ENCODE data around the gene ZKSCAN1.

The ZKSCAN1 gene

DNA sequence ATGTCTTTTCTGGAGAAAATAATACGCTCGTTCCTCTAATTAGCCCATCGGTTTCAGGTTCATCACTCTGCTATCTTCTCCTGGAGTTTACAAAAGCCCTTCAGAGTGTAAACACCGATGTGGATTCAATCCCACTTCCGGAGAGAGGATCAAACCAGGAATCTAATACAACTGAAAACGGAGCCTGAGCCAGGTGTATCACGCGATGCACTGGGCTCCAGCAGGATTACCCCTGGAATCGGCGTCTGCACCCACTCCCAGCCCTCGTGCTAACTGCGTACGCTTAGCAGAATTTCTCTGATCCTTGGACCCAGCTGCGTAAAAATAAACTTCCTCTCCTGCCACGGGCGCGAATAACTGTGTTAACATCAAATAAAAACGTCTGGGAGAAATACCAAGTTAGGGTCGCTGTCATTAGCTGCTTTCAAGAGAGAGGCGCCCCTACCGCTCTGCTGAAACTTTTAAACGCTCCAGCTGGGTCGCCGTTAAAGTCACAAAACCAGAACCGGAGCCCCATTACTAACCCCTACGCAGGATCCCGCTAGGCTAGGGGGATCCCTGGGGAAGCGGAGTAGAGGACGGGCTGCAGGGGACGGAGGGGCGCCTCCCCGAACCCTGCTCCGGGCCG, 65.6 kb downstream of the ZKSCAN1 start:
- no peaks in the 10 kb centered on the region for H4K20me1 ChIP-seq (ENCODE audit: insufficient read depth, low read length)
- H3K9ac ChIP-seq (ENCODE audit: low read length) = peak overlapping the region; percentile 70
- peak overlapping the region; percentile 75 for H3K4me3 ChIP-seq (ENCODE audit: low read depth, low read length, poor library complexity, severe bottlenecking)
- H2AFZ ChIP-seq (ENCODE audit: low read length) = no peak overlapping the region
- no peaks in the 10 kb centered on the region for H3K9me3 ChIP-seq (ENCODE audit: low read length)
- peaks cover 20% of the 10 kb centered on the region for H3K4me1 ChIP-seq (ENCODE audit: insufficient read depth, low read length, severe bottlenecking)
- peaks cover 31% of the 10 kb centered on the region for H3K36me3 ChIP-seq (ENCODE audit: insufficient read depth, low read length)
- peak overlapping the region; percentile 4 for H3K27ac ChIP-seq (ENCODE audit: low read depth, low read length, poor library complexity, severe bottlenecking)
- no peaks in the 10 kb centered on the region for H3K9me2 ChIP-seq (ENCODE audit: low read depth, low read length)
- no peaks in the 10 kb centered on the region for H3K27me3 ChIP-seq (ENCODE audit: insufficient read depth, low read length)
- peak overlapping the region; percentile 76 for H3K4me2 ChIP-seq (ENCODE audit: low read length)
- peaks cover 10% of the 10 kb centered on the region; the same call in 1 of the 2 replicates for H3F3A ChIP-seq (ENCODE audit: insufficient read depth, low read length)
- TF ChIP-seq EZH2 (IDR thresholded peaks at IDR 0.05; ENCODE audit: borderline replicate concordance, low read length) = no peak
- TF ChIP-seq, protein P1, sequence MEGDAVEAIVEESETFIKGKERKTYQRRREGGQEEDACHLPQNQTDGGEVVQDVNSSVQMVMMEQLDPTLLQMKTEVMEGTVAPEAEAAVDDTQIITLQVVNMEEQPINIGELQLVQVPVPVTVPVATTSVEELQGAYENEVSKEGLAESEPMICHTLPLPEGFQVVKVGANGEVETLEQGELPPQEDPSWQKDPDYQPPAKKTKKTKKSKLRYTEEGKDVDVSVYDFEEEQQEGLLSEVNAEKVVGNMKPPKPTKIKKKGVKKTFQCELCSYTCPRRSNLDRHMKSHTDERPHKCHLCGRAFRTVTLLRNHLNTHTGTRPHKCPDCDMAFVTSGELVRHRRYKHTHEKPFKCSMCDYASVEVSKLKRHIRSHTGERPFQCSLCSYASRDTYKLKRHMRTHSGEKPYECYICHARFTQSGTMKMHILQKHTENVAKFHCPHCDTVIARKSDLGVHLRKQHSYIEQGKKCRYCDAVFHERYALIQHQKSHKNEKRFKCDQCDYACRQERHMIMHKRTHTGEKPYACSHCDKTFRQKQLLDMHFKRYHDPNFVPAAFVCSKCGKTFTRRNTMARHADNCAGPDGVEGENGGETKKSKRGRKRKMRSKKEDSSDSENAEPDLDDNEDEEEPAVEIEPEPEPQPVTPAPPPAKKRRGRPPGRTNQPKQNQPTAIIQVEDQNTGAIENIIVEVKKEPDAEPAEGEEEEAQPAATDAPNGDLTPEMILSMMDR (IDR thresholded peaks at IDR 0.05; ENCODE audit: low read length) = no peak
- H3K79me2 ChIP-seq (ENCODE audit: insufficient read depth, low read length) = peaks cover 6% of the 10 kb centered on the region

DNA sequence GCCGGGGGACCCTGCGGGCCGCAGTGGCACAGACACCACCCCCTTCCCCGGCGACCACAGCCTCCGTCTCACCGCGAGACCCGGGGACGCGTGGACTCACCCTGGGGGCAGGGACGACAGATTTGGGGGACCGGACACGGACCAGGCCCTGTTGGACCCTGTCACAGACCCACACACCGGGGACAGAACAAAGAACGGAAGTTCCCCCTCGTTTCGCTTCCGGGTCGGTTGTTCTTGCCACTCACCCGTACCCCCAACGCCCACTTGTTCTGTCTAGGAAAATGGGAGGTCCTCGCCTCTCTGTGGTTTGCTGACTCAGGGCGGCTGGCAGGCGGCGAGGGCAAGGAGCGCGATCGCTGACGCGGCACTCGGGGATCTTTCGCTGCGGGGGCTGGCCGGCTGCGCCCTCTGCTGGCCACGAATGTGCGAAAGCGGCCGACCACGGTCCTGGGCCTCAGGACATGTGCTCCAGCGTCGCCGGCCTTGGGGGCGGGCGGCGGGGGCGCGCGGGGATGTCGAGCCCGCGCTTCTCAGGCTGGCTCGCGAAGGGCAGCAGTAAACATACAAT, 66.2 kb downstream of the ZKSCAN1 start, which contains the start of gene ZNF3:
Gene ZNF3 (minus strand): TSS at position 189 of the 568 bp plus-strand sequence. CDS start 4,366 bp downstream, outside the sequence.
- Histone ChIP-seq H4K20me1 (ENCODE audit: insufficient read depth, low read length) (no peaks in the 10 kb centered on the region), H3K27me3 (ENCODE audit: insufficient read depth, low read length) (no peaks in the 10 kb centered on the region), H3K4me3 (ENCODE audit: low read depth, low read length, poor library complexity, severe bottlenecking) (peak within 1 kb of the TSS; percentile 75), H3F3A (ENCODE audit: insufficient read depth, low read length) (peaks cover 10% of the 10 kb centered on the region; the same call in 1 of the 2 replicates), H2AFZ (ENCODE audit: low read length) (no peak within 1 kb of the TSS), H3K9ac (ENCODE audit: low read length) (peak within 1 kb of the TSS; percentile 70), H3K9me2 (ENCODE audit: low read depth, low read length) (no peaks in the 10 kb centered on the region), H3K27ac (ENCODE audit: low read depth, low read length, poor library complexity, severe bottlenecking) (peak within 1 kb of the TSS; percentile 66), H3K9me3 (ENCODE audit: low read length) (no peaks in the 10 kb centered on the region), H3K4me1 (ENCODE audit: insufficient read depth, low read length, severe bottlenecking) (peaks cover 20% of the 10 kb centered on the region), H3K79me2 (ENCODE audit: insufficient read depth, low read length) (peaks cover 6% of the 10 kb centered on the region), H3K4me2 (ENCODE audit: low read length) (peak within 1 kb of the TSS; percentile 76), H3K36me3 (ENCODE audit: insufficient read depth, low read length) (peaks cover 25% of the 10 kb centered on the region)
- TF ChIP-seq, protein P1 (IDR thresholded peaks at IDR 0.05; ENCODE audit: low read length) = peak; percentile 99
- TF ChIP-seq EZH2 (IDR thresholded peaks at IDR 0.05; ENCODE audit: borderline replicate concordance, low read length) = no peak

DNA sequence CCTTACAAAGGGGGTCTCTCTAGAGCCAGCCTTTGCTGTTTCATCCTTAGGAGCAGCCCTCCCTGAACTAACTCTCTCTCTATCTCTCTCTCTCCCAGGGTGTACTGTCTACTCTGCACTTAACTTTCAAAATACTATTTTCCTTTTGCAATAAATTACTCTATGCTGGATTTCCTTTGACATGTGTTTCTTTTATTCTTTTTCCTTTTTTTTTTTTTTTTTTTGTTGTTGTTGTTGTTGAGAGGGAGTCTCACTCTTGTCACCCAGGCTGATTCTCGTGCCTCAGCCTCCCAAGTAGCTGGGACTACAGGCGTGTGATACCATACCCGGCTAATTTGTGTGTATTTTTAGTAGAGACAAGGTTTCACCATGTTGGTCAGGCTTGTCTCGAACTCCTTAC, 67.6 kb downstream of the ZKSCAN1 start:
- Histone ChIP-seq H2AFZ (ENCODE audit: low read length) (no peak overlapping the region), H3K9me2 (ENCODE audit: low read depth, low read length) (no peaks in the 10 kb centered on the region), H3K4me2 (ENCODE audit: low read length) (peak overlapping the region; percentile 76; the same call in 1 of the 2 replicates), H4K20me1 (ENCODE audit: insufficient read depth, low read length) (no peaks in the 10 kb centered on the region), H3K9ac (ENCODE audit: low read length) (no peak overlapping the region), H3K9me3 (ENCODE audit: low read length) (no peaks in the 10 kb centered on the region), H3K36me3 (ENCODE audit: insufficient read depth, low read length) (peaks cover 18% of the 10 kb centered on the region; the same call in 1 of the 2 replicates), H3K4me1 (ENCODE audit: insufficient read depth, low read length, severe bottlenecking) (peaks cover 21% of the 10 kb centered on the region), H3F3A (ENCODE audit: insufficient read depth, low read length) (peaks cover 10% of the 10 kb centered on the region; the same call in 1 of the 2 replicates), H3K27ac (ENCODE audit: low read depth, low read length, poor library complexity, severe bottlenecking) (peak overlapping the region; percentile 36), H3K4me3 (ENCODE audit: low read depth, low read length, poor library complexity, severe bottlenecking) (peak overlapping the region; percentile 75), H3K79me2 (ENCODE audit: insufficient read depth, low read length) (peaks cover 6% of the 10 kb centered on the region), H3K27me3 (ENCODE audit: insufficient read depth, low read length) (no peaks in the 10 kb centered on the region)
- TF ChIP-seq EZH2 (IDR thresholded peaks at IDR 0.05; ENCODE audit: borderline replicate concordance, low read length) = no peak
- TF ChIP-seq, protein P1 (IDR thresholded peaks at IDR 0.05; ENCODE audit: low read length) = no peak

Measured in OCI-LY1 (cell line).